ENCODE measurements around the gene ZBTB7A. TPM values are rescaled to one million over a fixed set of nuclear protein-coding genes. Genes with fewer than 3 reads are reported as not detected.

The ZBTB7A gene
- total RNA-seq, 1 donor from 2014 or later: 15.3 TPM

DNA sequence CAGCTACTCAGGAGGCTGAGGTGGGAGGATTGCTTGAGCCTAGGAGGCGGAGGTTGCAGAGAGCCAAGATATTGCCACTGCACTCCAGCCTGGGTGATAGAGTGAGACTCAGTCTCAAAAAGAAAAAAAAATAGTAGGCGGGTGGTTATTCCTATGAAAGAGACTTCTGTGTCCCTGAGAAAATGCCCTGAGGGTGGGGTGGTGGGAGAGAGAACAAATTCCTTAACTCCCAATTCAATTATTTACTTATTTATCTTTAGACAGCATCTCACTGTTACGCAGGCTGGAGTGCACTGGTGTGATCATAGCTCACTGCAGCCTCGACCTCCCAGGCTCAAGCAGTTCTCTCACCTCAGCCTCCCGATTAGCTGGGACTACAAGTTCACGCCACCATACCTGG, 71.1 kb downstream of the ZBTB7A start:
- no peaks in the 10 kb centered on the region for H3K27me3 ChIP-seq (ENCODE audit: control insufficient read depth, insufficient read depth, low read length)
- no peaks in the 10 kb centered on the region for H3K36me3 ChIP-seq (ENCODE audit: control insufficient read depth, insufficient read depth, low read length)
- TF ChIP-seq, protein P1, sequence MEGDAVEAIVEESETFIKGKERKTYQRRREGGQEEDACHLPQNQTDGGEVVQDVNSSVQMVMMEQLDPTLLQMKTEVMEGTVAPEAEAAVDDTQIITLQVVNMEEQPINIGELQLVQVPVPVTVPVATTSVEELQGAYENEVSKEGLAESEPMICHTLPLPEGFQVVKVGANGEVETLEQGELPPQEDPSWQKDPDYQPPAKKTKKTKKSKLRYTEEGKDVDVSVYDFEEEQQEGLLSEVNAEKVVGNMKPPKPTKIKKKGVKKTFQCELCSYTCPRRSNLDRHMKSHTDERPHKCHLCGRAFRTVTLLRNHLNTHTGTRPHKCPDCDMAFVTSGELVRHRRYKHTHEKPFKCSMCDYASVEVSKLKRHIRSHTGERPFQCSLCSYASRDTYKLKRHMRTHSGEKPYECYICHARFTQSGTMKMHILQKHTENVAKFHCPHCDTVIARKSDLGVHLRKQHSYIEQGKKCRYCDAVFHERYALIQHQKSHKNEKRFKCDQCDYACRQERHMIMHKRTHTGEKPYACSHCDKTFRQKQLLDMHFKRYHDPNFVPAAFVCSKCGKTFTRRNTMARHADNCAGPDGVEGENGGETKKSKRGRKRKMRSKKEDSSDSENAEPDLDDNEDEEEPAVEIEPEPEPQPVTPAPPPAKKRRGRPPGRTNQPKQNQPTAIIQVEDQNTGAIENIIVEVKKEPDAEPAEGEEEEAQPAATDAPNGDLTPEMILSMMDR (IDR thresholded peaks at IDR 0.05; ENCODE audit: insufficient read depth, low read length, severe bottlenecking): no peak
- DNase-seq (ENCODE audit: low read depth) (no peak), FAIRE-seq (no peak)
- no peak overlapping the region for H3K4me3 ChIP-seq (ENCODE audit: low read depth, low read length)

Other genes with a start within 250 kb of the ZBTB7A start
- gene ZFR2, start 197.9 kb downstream of the ZBTB7A start, total RNA-seq: not detected in 2 replicates
- gene ATCAY, start 186.2 kb downstream of the ZBTB7A start, total RNA-seq: not detected in 2 replicates
- not detected in 2 replicates for gene NMRK2, start 133.8 kb downstream of the ZBTB7A start, total RNA-seq
- 105 and 128 TPM in 2 replicates for gene DAPK3, start 95.8 kb downstream of the ZBTB7A start, total RNA-seq
- 3,055 and 4,680 TPM in 2 replicates for gene EEF2, start 81.4 kb downstream of the ZBTB7A start, total RNA-seq
- gene PIAS4, start 59.2 kb downstream of the ZBTB7A start, total RNA-seq: 10.0 and 24.2 TPM in 2 replicates
- 116 and 178 TPM in 2 replicates for gene MAP2K2, start 57.2 kb upstream of the ZBTB7A start, total RNA-seq
- gene CREB3L3, start 86.7 kb upstream of the ZBTB7A start, total RNA-seq: not detected in 2 replicates
- gene SIRT6, start 115.7 kb upstream of the ZBTB7A start, total RNA-seq: 11.8 and 14.6 TPM in 2 replicates
- 0.26 TPM in 2 replicates for gene ANKRD24, start 115.8 kb upstream of the ZBTB7A start, total RNA-seq
- gene EBI3, start 162.6 kb upstream of the ZBTB7A start, total RNA-seq: not detected in 2 replicates
- 19.0 and 24.3 TPM in 2 replicates for gene YJU2, start 180.2 kb upstream of the ZBTB7A start, total RNA-seq
- not detected in 2 replicates for gene SHD, start 212.4 kb upstream of the ZBTB7A start, total RNA-seq
- not detected in 2 replicates for gene TMIGD2, start 235.5 kb upstream of the ZBTB7A start, total RNA-seq
- 0.13 and 0.26 TPM in 2 replicates for gene FSD1, start 237.7 kb upstream of the ZBTB7A start, total RNA-seq

Measured in bronchial epithelial cell (primary cell).